Choroid plexus epithelial cell (primary cell): Measurements from ENCODE around the gene TJAP1.

Experiments
- DNase-seq: peaks from one replicate; pipeline ENCODE4 v3.0.0-alpha.2; 2010; ENCODE audit warnings: low read depth
- H3K4me3 ChIP-seq: 2 replicates; pipeline ENCODE4 v1.5.1; 2011; ENCODE audit warnings: low read depth, mild to moderate bottlenecking, control low read depth, low read length, moderate library complexity
- TF ChIP-seq, protein P1 (sequence below): conservative IDR thresholded peaks from 2 replicates; pipeline ENCODE4 v1.5.1; 2011; ENCODE audit warnings: low read depth, mild to moderate bottlenecking, control low read depth, inconsistent platforms, low read length, moderate library complexity

TJAP1 gene

DNA sequence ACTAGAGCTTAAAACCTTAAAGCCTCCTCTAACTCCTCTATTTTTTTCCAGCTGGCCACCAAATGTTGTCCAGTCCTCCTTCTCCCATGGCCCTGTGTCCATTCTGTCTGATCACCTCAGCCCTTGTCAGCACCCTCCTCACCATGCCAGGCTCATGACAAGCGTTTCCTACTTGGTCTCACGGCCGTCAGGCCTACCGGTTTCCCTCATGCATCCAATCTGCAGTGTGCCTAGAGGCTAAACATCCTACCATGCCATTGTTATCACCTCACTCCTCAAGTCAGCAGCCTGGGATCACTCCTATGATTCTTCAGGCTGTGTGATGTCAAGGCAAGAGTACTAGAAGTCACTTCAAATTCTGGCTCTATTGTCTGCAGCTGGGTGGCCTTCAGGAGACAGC is 9.6 kb upstream of the TJAP1 start:
- TF ChIP-seq, protein P1, sequence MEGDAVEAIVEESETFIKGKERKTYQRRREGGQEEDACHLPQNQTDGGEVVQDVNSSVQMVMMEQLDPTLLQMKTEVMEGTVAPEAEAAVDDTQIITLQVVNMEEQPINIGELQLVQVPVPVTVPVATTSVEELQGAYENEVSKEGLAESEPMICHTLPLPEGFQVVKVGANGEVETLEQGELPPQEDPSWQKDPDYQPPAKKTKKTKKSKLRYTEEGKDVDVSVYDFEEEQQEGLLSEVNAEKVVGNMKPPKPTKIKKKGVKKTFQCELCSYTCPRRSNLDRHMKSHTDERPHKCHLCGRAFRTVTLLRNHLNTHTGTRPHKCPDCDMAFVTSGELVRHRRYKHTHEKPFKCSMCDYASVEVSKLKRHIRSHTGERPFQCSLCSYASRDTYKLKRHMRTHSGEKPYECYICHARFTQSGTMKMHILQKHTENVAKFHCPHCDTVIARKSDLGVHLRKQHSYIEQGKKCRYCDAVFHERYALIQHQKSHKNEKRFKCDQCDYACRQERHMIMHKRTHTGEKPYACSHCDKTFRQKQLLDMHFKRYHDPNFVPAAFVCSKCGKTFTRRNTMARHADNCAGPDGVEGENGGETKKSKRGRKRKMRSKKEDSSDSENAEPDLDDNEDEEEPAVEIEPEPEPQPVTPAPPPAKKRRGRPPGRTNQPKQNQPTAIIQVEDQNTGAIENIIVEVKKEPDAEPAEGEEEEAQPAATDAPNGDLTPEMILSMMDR = no peak
- no peak for DNase-seq
- H3K4me3 ChIP-seq = no peak overlapping the region

DNA sequence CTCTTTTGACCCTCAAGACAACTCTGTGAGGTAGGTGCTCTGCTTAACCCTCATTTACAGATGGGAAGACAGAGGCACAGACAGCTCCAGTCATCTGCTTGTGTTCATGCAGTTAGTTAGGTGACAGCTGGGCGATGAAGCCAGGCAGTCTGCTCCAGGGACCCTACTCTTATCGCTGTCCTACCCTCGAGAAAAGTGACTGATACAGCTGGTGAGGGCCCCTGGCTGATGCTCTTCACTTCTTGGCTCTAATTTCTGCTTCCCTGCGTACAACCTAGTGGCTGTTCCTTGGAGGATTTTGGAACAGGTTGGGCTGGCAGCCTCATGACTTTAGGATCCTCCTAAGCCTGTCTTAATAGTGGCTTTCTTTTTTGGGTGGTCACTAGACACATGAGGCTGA is 9.1 kb upstream of the TJAP1 start:
- TF ChIP-seq, protein P1 = no peak
- no peak for DNase-seq
- no peak overlapping the region for H3K4me3 ChIP-seq

GRCh38 chr6:43468748-43469681 is 8.4 kb upstream of the TJAP1 start:
- TF ChIP-seq, protein P1 = no peak
- no peak for DNase-seq
- no peak overlapping the region for H3K4me3 ChIP-seq

- TF ChIP-seq, protein P1 = no peak
- no peak for DNase-seq
- no peak overlapping the region for H3K4me3 ChIP-seq
These were observed 7.4 kb upstream of the TJAP1 start for GRCh38 chr6:43469947-43470346.

DNA sequence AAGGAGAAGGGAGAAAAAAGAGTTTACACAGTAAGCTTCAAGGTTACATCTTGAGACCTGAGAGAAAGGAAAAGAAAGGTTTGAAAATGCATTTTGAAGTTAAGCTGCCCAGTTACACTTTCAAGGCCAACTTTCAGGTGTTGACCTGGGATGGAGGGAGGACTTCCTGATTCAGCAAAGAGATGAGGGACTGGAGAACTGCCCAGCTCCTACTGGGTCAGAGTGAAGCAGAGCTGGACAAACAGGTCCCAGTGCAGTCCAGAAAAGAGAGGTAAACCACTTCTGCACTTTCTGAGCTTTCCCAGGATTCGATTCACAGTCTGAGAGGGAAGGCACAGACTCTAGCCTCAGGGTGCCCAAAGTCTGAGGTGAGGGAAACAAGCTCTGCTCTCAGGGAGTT is 6.0 kb upstream of the TJAP1 start:
- TF ChIP-seq, protein P1 = no peak
- DNase-seq = no peak
- H3K4me3 ChIP-seq = no peak overlapping the region

DNA sequence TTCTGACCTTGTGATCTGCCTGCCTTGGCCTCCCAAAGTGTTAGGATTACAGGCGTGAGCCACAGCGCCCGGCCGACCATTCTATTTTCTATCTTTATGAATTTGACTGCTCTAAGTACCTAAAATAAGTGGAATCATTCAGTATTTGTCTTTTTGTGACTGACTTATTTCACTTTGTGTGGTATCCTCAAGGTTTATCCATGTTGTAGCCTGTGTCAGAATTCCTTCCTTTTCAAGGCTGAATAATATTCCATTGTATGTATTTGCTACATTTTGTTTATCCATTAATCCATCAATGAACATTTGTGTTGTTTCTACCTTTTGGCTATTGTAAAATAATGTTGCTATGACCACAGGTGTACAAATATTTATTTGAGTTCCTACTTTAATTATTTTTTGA is 4.9 kb upstream of the TJAP1 start:
- no peak for DNase-seq
- TF ChIP-seq, protein P1 = no peak
- H3K4me3 ChIP-seq = no peak overlapping the region

DNA sequence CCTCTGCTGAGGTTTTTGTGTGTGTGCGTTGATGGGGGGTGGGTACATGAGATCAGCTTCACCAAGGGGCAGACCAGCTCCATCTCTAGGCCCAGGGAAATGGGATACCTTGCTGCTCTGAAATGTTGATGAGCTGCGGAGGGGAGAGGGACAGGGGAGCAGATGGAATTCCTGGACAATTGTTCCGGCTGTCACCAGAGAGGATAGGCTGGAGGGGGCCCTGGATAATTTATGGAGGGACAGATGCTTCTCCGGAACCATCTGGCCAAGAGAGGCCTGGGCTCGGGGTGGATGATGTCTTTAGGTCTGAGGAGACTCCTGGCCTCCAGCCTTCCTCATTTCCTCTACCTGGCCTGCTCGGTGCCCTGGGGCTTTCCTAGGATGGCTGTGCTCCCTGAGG is 1.9 kb upstream of the TJAP1 start:
- H3K4me3 ChIP-seq = no peak overlapping the region
- TF ChIP-seq, protein P1 = no peak
- DNase-seq = no peak
